K562 treated with DMSO at 1 percent for 24 hours (cell line): ENCODE data around the gene ALDH5A1. TPM values are rescaled to one million over a fixed set of nuclear protein-coding genes. Genes with fewer than 3 reads are reported as not detected.

ENCODE experiments used
- total RNA-seq: library from RNA; unstranded; fragments of 300-600 nt; gene quantifications from 2 replicates; pipeline ENCODE4 v1.2.3, GENCODE V29; 2022; ENCODE audit warnings: low read depth; ENCODE audit not compliant: insufficient read depth

Gene ALDH5A1
- 9.1 and 10.9 TPM in 2 replicates for total RNA-seq

DNA sequence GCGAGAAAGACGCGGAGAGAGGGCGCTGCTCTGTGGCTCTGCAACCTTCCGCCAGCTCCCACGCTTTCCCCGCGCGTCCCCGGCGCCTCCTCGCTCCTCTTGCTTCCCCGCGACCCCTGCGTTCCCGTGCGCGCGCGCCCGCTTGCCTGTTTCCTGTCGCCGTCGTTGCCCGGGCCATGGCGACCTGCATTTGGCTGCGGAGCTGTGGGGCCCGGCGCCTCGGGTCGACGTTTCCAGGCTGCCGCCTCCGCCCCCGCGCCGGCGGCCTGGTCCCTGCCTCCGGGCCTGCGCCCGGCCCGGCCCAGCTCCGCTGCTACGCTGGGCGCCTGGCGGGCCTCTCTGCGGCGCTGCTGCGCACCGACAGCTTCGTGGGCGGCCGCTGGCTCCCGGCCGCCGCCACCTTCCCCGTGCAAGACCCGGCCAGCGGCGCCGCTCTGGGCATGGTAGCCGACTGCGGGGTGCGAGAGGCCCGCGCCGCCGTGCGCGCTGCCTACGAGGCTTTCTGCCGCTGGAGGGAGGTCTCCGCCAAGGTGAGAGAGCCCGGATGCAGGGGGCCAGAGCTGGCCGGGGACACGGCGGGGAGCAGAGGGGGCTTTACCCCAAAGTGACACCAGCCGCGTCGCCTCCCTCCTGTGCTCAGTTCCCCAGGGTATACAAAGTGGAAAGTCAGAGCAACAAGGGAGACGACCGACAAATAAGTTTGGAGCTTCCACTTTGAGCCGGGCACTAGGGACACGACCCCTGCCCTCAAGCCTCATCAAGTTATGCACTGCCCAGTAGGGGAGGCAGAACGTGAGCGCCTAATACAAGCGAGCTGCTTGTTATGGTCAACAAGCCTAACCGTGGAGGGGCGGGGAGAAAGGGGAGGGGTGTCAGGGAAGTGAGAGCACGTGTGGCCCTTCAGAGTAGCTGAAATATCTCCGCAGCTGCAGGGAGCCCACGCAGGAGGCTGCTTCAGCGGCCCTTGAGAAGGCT, at the start of gene ALDH5A1:
ALDH5A1 (plus strand) TSS at position 149 of the 975 bp plus-strand sequence; CDS start at position 177, 28 bp downstream.

DNA sequence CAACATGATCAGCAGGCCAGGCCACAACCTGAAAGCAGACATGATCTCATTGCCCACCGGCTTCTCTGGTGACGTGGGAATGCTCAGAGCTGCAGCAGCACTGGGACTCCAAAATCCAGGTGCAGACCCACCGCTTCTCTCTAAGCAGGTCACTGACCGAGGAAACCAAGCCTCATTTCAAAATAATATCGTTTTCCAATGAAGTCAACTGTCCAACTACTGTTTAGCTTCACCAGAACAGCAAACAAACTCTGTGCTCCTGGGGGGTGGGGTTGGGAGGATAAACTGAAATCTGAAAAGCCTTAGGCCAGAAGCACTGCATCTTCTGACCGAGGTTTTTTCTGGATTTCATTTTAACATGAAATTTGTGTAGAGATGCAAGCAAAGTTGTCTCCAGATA, 5.3 kb upstream of the ALDH5A1 start, which contains the start of gene GPLD1:
GPLD1 (minus strand) TSS at position 109 of the 400 bp plus-strand sequence; CDS start at position 42, 67 bp downstream.

Other genes with a start within 250 kb of the ALDH5A1 start
- gene DCDC2, start 136.9 kb upstream of the ALDH5A1 start, total RNA-seq: not detected in 2 replicates
- gene MRS2, start 92.0 kb upstream of the ALDH5A1 start, total RNA-seq: 26.9 and 27.2 TPM in 2 replicates
- 0.64 and 1.1 TPM in 2 replicates for gene GPLD1, start 5.4 kb upstream of the ALDH5A1 start, total RNA-seq
- gene KIAA0319, start 151.2 kb downstream of the ALDH5A1 start, total RNA-seq: 0.03 TPM in 1 of 2 replicates, not detected in the other
- gene TDP2, start 171.9 kb downstream of the ALDH5A1 start, total RNA-seq: 34.6 and 36.0 TPM in 2 replicates
- 14.8 and 16.3 TPM in 2 replicates for gene ACOT13, start 172.1 kb downstream of the ALDH5A1 start, total RNA-seq
- gene C6orf62, start 224.2 kb downstream of the ALDH5A1 start, total RNA-seq: 57.9 and 61.8 TPM in 2 replicates